Activated naive CD4-positive, alpha-beta T cell treated with anti-CD3 and anti-CD28 coated beads, Interleukin-2, amount 50 U/mL, for 24 hours (primary cell): ENCODE measurements around the gene TSFM.

Experiments
- H3K27ac Mint-ChIP-seq: one replicate; pipeline ENCODE4 v1.8.0; 2021; ENCODE audit warnings: mild to moderate bottlenecking, mixed read lengths
- H3K27me3 Mint-ChIP-seq: one replicate; pipeline ENCODE4 v1.8.0; 2021; ENCODE audit warnings: mixed read lengths
- H3K36me3 Mint-ChIP-seq: one replicate; pipeline ENCODE4 v1.8.0; 2021; ENCODE audit warnings: mixed read lengths
- H3K4me1 Mint-ChIP-seq: one replicate; pipeline ENCODE4 v1.8.0; 2021; ENCODE audit warnings: mixed read lengths
- H3K4me3 Mint-ChIP-seq: one replicate; pipeline ENCODE4 v1.8.0; 2021; ENCODE audit warnings: mild to moderate bottlenecking, mixed read lengths
- H3K9me3 Mint-ChIP-seq: one replicate; pipeline ENCODE4 v1.8.0; 2021; ENCODE audit warnings: mixed read lengths

TSFM gene

GRCh38 chr12:57755194-57755453, 27.5 kb upstream of the TSFM start:
- Mint-ChIP-seq H3K27me3 (no peaks in the 10 kb centered on the region), H3K9me3 (no peaks in the 10 kb centered on the region), H3K27ac (no peak overlapping the region)

DNA sequence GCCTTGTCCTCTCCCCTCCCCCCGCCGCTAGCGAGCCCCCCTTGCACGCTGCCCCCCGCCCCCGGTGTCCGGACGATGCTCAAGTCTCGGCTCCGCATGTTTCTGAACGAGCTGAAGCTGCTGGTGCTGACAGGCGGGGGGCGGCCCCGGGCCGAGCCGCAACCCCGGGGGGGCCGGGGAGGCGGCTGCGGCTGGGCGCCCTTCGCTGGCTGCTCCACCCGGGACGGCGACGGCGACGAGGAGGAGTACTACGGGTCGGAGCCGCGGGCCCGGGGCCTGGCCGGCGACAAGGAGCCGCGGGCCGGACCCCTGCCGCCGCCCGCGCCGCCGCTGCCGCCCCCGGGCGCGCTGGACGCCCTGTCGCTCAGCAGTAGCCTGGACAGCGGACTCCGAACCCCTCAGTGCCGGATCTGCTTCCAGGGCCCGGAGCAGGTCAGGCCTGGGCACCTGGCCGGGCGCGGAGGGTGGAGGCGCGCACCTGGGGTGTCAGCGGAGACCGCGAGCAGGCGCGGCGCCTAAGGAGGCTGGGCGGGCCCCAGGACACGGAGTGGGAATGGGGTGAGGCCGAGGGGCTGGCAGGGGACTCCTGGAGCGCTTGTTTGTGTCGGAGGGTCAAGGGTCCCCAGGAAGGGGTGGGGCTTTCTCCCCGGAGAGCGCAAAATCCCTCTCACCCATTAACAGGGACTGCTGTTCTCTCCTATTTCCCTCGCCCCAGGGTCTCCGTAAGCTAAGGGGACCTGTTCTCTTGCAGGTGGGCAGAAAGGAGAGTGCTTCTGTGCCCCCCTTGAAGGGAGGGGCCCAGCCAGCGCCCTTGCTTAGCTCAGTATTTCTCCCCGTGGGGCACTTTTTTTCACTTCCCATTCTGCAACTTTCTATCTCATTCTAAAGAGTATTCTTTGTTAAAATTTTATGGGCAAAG, 26.9 kb upstream of the TSFM start:
- Mint-ChIP-seq H3K27ac (peak overlapping the region; percentile 14), H3K36me3 (peaks cover 14% of the 10 kb centered on the region), H3K27me3 (no peaks in the 10 kb centered on the region), H3K9me3 (no peaks in the 10 kb centered on the region), H3K4me1 (peaks cover 65% of the 10 kb centered on the region), H3K4me3 (peak overlapping the region; percentile 84)

More at GRCh38 chr12:57755194-57755453, 27.5 kb upstream of the TSFM start:
- Mint-ChIP-seq H3K36me3 (peaks cover 19% of the 10 kb centered on the region), H3K4me1 (peaks cover 70% of the 10 kb centered on the region), H3K4me3 (no peak overlapping the region)

- H3K4me3 Mint-ChIP-seq: peak overlapping the region; percentile 84
- peaks cover 62% of the 10 kb centered on the region for H3K4me1 Mint-ChIP-seq
- peak overlapping the region; percentile 14 for H3K27ac Mint-ChIP-seq
- H3K36me3 Mint-ChIP-seq: peaks cover 8% of the 10 kb centered on the region
- no peaks in the 10 kb centered on the region for H3K27me3 Mint-ChIP-seq
- no peaks in the 10 kb centered on the region for H3K9me3 Mint-ChIP-seq
Measured at GRCh38 chr12:57756406-57757341, 25.9 kb upstream of the TSFM start.

DNA sequence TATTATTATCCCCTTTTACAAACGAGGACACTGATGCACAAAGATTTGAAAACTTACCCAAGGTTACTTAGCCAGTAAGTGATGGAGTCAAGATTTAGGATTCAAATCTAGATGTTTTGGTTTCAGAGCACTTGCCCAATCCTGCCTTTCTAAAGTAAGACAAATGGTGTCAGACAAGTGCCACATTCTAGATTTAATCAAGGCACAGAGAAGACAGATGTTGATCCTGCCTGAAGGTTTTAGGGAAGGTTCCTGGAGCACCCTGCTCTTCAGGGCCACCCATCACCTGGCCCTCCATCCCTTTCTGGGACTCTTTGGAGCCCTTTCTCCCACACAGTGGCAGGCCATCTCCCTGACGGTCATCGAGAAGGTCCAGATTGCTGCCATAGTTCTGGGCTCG, 24.8 kb upstream of the TSFM start:
- Mint-ChIP-seq H3K9me3 (no peaks in the 10 kb centered on the region), H3K4me3 (no peak overlapping the region), H3K4me1 (peaks cover 53% of the 10 kb centered on the region), H3K27ac (no peak overlapping the region), H3K27me3 (no peaks in the 10 kb centered on the region), H3K36me3 (peaks cover 6% of the 10 kb centered on the region)

DNA sequence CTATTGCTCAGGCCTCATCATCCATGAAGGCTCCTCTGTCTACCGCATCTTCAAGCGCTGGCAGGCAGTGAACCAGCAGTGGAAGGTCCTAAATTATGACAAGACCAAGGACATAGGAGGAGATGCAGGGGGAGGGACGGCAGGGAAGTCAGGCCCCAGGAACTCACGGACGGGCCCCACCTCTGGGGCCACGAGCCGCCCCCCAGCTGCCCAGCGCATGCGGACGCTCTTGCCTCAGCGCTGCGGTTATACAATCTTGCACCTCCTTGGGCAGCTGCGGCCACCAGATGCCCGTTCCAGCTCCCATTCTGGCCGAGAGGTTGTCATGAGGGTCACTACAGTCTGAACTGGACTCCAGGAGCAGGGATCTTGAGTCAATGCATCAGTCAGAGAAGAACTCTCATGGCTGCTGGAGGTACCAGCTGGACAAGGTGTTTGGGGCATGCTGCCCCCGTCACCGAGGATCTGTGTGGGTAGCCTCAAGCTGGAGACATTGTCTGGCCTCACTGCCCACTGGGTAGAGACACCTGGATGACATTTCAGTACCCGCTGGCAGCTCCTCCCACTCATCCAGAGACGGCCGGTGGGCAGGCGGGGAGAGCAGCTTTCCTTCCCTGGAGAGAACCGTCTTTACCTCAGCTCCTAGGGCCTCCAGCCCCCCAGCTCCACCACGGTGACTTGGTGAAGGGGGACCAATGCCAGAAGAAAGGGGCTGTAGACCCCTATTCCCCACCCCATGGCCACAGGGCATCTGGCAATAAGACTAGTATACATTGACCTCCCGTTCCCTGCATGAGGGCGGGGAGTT, 23.8 kb upstream of the TSFM start:
- Mint-ChIP-seq H3K27me3 (peaks cover 2% of the 10 kb centered on the region), H3K9me3 (no peaks in the 10 kb centered on the region), H3K4me1 (peaks cover 48% of the 10 kb centered on the region), H3K4me3 (no peak overlapping the region), H3K27ac (no peak overlapping the region), H3K36me3 (peaks cover 10% of the 10 kb centered on the region)

- H3K27ac Mint-ChIP-seq: no peak overlapping the region
Measured at GRCh38 chr12:57759360-57759980, 23.1 kb upstream of the TSFM start.

GRCh38 chr12:57760347-57760982, 22.1 kb upstream of the TSFM start:
- Mint-ChIP-seq H3K27ac (no peak overlapping the region), H3K36me3 (peaks cover 13% of the 10 kb centered on the region), H3K27me3 (peaks cover 7% of the 10 kb centered on the region), H3K9me3 (no peaks in the 10 kb centered on the region), H3K4me1 (peaks cover 49% of the 10 kb centered on the region), H3K4me3 (no peak overlapping the region)

More at GRCh38 chr12:57759360-57759980, 23.1 kb upstream of the TSFM start:
- H3K36me3 Mint-ChIP-seq: peaks cover 13% of the 10 kb centered on the region
- H3K4me1 Mint-ChIP-seq: peaks cover 48% of the 10 kb centered on the region
- peaks cover 5% of the 10 kb centered on the region for H3K27me3 Mint-ChIP-seq
- H3K9me3 Mint-ChIP-seq: no peaks in the 10 kb centered on the region
- no peak overlapping the region for H3K4me3 Mint-ChIP-seq

DNA sequence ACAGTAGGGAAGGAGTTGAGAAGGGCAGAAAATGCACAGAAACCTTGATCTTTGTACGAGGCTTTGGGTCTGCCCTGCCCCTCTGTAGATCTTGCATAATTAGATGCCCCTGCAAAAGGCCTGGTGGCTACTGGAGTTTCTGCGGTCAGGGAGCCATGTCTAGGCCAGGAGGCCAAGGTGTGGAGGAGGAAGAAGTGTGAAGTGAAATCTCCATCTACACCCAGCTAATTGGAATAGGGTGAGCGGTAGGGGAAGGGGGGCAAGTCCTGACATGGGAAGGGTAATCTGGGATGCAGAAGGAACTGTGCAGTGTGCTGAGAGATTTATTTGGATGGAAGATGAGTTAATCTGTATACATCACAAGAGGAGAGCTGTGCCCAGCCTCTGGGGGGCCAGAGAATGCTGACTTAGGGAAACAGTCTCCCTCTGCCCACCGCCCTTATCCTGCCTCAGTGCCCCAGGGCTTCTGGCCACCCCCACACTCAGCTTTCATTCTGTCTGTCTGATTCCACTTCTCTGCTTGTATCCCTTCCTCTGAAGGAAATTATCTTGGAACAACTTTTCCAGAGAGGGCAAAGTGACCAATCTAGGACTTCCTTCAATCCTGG, 21.1 kb upstream of the TSFM start:
- Mint-ChIP-seq H3K36me3 (peaks cover 13% of the 10 kb centered on the region), H3K4me3 (no peak overlapping the region), H3K9me3 (no peaks in the 10 kb centered on the region), H3K27ac (no peak overlapping the region), H3K27me3 (peaks cover 10% of the 10 kb centered on the region), H3K4me1 (peaks cover 50% of the 10 kb centered on the region)

GRCh38 chr12:57762463-57762862, 20.1 kb upstream of the TSFM start:
- Mint-ChIP-seq H3K27ac (no peak overlapping the region), H3K9me3 (no peaks in the 10 kb centered on the region), H3K36me3 (peaks cover 13% of the 10 kb centered on the region), H3K4me3 (no peak overlapping the region), H3K27me3 (peaks cover 12% of the 10 kb centered on the region), H3K4me1 (peaks cover 48% of the 10 kb centered on the region)

- H3K4me3 Mint-ChIP-seq: peak overlapping the region; percentile 87
- peaks cover 44% of the 10 kb centered on the region for H3K4me1 Mint-ChIP-seq
Measured at GRCh38 chr12:57763881-57764661, 18.5 kb upstream of the TSFM start.

GRCh38 chr12:57764662-57765002, 18.0 kb upstream of the TSFM start:
- peak overlapping the region; percentile 80 for H3K27ac Mint-ChIP-seq
- peaks cover 12% of the 10 kb centered on the region for H3K27me3 Mint-ChIP-seq
- H3K4me1 Mint-ChIP-seq: peaks cover 38% of the 10 kb centered on the region
- peak overlapping the region; percentile 87 for H3K4me3 Mint-ChIP-seq
- no peaks in the 10 kb centered on the region for H3K9me3 Mint-ChIP-seq
- H3K36me3 Mint-ChIP-seq: peaks cover 11% of the 10 kb centered on the region

More at GRCh38 chr12:57763881-57764661, 18.5 kb upstream of the TSFM start:
- peak overlapping the region; percentile 80 for H3K27ac Mint-ChIP-seq
- peaks cover 12% of the 10 kb centered on the region for H3K27me3 Mint-ChIP-seq
- peaks cover 12% of the 10 kb centered on the region for H3K36me3 Mint-ChIP-seq
- no peaks in the 10 kb centered on the region for H3K9me3 Mint-ChIP-seq

GRCh38 chr12:57765003-57765697, 17.4 kb upstream of the TSFM start:
- Mint-ChIP-seq H3K9me3 (no peaks in the 10 kb centered on the region), H3K4me1 (peaks cover 40% of the 10 kb centered on the region), H3K4me3 (peak overlapping the region; percentile 87), H3K27me3 (peaks cover 12% of the 10 kb centered on the region), H3K27ac (peak overlapping the region; percentile 80), H3K36me3 (peaks cover 13% of the 10 kb centered on the region)
